Activated CD4-positive, alpha-beta memory T cell treated with anti-CD3 and anti-CD28 coated beads for 36 hours (primary cell): Measurements from ENCODE around the gene SLC12A4. TPM values are rescaled to one million over a fixed set of nuclear protein-coding genes. Genes with fewer than 3 reads are reported as not detected.
"Not testable (repeated sequence)": the region's sequence is repeated elsewhere in the genome, so short reads cannot be mapped to it uniquely, and the experiment has no call there.

Experiments
- CTCF ChIA-PET: fragments of 350-600 bp; sonication (Branson Sonifier 250); formaldehyde crosslinking; loops from one replicate; lab custom pipeline; 2021; ENCODE audit warnings: antibody characterized with exemption, inconsistent platforms; lab: Charles Lee
- POLR2A ChIA-PET: fragments of 350-600 bp; sonication (Branson Sonifier 250); formaldehyde crosslinking; loops from one replicate; lab custom pipeline; 2021; ENCODE audit warnings: antibody characterized with exemption; lab: Charles Lee
- DNase-seq: peaks from one replicate; pipeline ENCODE4 v3.0.0-alpha.2; 2020
- H3K27ac Mint-ChIP-seq: one replicate; pipeline ENCODE4 v1.8.0; 2021; ENCODE audit warnings: mixed read lengths
- H3K27me3 Mint-ChIP-seq: one replicate; pipeline ENCODE4 v1.8.0; 2021; ENCODE audit warnings: mixed read lengths
- H3K36me3 Mint-ChIP-seq: one replicate; pipeline ENCODE4 v1.8.0; 2021; ENCODE audit warnings: mixed read lengths
- H3K4me1 Mint-ChIP-seq: one replicate; pipeline ENCODE4 v1.8.0; 2021; ENCODE audit warnings: low read depth, mixed read lengths
- H3K4me3 Mint-ChIP-seq: one replicate; pipeline ENCODE4 v1.8.0; 2021; ENCODE audit warnings: mild to moderate bottlenecking, mixed read lengths
- H3K9me3 Mint-ChIP-seq: one replicate; pipeline ENCODE4 v1.8.0; 2021; ENCODE audit warnings: mixed read lengths
- intact Hi-C: fragments of 100-400 bp; cut with micrococcal nuclease; formaldehyde crosslinking; loops from one replicate; pipeline ENCODE4 v1.15.1; 2023
- total RNA-seq, 2 experiments: library from RNA; stranded (reverse); gene quantifications; one replicate each; pipeline ENCODE4 v1.2.3, GENCODE V29; 2021

The SLC12A4 gene
- total RNA-seq, 2 experiments from 2014 or later = 27.1 to 29.9 TPM

DNA sequence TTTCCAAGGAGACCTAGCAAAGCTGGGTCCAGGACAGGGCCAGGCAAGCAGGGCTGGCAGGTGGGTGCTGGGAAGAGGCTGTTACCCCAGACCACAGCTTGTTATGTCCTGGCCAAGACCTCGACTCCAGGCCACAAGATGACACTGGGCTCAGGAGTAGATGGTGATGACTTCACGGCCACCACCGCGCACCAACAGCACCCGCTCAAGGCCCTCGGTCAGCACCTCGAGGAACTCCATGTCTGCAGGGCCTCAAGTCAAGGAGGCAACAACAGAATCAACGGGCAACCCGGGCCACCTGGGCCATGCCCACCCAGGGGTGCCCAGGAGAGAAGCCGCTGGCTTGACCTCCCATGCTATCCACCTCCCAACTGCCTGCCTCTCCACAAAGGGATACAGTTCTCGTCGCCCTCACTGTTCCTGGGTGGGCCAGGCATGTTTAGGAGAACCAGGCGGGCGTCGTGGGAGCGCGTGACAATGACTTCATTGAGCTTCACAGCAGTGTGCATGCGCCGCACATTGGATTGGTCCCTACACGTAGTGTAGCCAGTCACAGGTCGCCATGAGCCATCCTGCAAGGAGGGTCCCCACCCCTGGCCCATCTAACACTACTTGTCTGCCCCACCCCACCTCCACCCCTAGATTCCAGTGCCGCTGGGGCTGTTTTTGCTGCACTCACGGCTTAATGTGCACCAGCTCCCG is 23.6 kb downstream of the SLC12A4 start:
- H3K36me3 Mint-ChIP-seq = peaks cover 1% of the 10 kb centered on the region
- no peak for DNase-seq
- H3K9me3 Mint-ChIP-seq = no peaks in the 10 kb centered on the region
- peaks cover 15% of the 10 kb centered on the region for H3K4me1 Mint-ChIP-seq
- H3K27ac Mint-ChIP-seq = no peak overlapping the region
- intact Hi-C loops = no loop called here
- no peak overlapping the region for H3K4me3 Mint-ChIP-seq
- ChIA-PET POLR2A (no interaction called here), CTCF (interaction anchor here (1.0 kb wide), 1 partner anchor 62 kb away, joined by 3 read pairs; no protein-coding TSS in a partner anchor)
- no peaks in the 10 kb centered on the region for H3K27me3 Mint-ChIP-seq

DNA sequence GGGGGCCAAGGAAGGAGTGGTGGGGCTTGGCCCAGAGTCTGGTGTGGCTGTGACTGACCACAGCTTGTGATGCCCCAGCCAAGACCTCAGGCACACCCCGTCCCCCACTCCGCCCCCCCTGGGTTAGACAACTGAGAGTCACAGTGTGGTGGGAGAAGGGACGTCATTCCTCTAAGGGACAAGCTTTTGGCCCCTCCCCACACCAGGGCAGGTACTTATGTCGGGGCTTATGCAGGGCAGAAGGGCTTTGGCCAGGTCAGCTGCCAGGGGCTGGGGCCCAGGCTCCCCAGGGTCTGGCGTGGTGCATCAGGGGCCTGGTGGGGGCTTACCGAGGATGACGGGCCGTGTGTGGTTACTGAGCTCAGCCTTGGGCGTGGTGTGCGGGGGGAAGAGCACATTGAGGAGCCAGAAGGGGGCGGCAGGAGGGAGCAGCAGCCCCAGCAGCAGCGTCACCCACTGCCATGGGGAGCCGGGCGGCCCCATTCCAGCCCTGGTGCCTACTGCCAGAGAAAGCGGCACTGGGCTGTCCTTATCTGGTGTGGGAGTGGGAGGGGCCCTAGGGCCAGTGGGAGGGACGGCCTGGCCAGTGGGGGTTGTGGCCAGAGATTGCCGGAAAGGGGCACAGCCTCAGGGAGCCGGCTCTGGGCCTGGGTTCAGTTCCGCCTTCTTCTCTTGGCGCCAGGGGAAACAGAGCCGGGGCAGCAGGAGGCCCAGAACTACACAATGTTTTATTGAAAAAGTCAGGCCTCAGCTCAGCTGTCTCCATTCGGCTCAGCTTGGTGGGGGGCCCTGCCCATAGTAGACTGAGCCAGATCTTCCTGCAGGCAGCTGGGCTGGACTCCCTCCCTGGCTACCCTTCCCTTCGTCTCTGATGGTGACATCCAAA is 24.6 kb downstream of the SLC12A4 start, which contains the start of gene LCAT:
Gene LCAT, minus strand, starts transcription at position 502 of the 886 bp plus-strand sequence. Its CDS starts 19 bp downstream, at position 483.
- no peak within 1 kb of the TSS for H3K27ac Mint-ChIP-seq
- POLR2A ChIA-PET = no interaction called here
- intact Hi-C loops = no loop called here

DNA sequence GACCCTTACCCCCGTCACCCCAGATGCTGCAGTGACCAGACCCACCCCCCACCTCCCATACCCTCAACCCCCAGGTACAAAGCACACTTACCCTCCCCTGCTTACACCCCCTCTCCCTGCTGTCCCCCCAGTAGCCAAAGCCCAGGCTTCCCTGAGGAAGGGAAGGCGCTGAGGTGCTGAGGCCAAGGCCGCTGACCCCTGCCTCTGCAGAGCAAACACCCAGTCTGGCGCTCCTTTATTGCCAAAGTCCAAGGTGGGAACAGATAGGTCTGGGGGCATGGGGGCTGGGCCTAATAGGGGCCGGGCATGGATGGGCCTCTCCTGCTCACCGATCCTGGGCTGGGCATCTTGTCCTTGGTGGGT is 25.2 kb downstream of the SLC12A4 start:
- no peak for DNase-seq
- ChIA-PET POLR2A (no interaction called here), CTCF (interaction anchor here (0.8 to 4.5 kb wide), 5 partner anchors 15 to 127 kb away, joined by 3 to 22 read pairs (median 6); no protein-coding TSS in a partner anchor)
- Mint-ChIP-seq H3K4me1 (peaks cover 23% of the 10 kb centered on the region), H3K27ac (no peak overlapping the region), H3K9me3 (no peaks in the 10 kb centered on the region), H3K4me3 (no peak overlapping the region), H3K27me3 (no peaks in the 10 kb centered on the region), H3K36me3 (no peaks in the 10 kb centered on the region)
- intact Hi-C loops = no loop called here

More for the DNA sequence above, 24.6 kb downstream of the SLC12A4 start, which contains the start of gene LCAT:
- no peaks in the 10 kb centered on the region for H3K9me3 Mint-ChIP-seq
- no peak for DNase-seq
- H3K27me3 Mint-ChIP-seq = no peaks in the 10 kb centered on the region
- CTCF ChIA-PET = interaction anchor here (1.0 to 3.9 kb wide), 3 partner anchors 17 to 96 kb away, joined by 3 to 14 read pairs (median 6); no protein-coding TSS in a partner anchor
- H3K4me1 Mint-ChIP-seq = peaks cover 23% of the 10 kb centered on the region
- H3K4me3 Mint-ChIP-seq = no peak within 1 kb of the TSS
- H3K36me3 Mint-ChIP-seq = peaks cover 1% of the 10 kb centered on the region

DNA sequence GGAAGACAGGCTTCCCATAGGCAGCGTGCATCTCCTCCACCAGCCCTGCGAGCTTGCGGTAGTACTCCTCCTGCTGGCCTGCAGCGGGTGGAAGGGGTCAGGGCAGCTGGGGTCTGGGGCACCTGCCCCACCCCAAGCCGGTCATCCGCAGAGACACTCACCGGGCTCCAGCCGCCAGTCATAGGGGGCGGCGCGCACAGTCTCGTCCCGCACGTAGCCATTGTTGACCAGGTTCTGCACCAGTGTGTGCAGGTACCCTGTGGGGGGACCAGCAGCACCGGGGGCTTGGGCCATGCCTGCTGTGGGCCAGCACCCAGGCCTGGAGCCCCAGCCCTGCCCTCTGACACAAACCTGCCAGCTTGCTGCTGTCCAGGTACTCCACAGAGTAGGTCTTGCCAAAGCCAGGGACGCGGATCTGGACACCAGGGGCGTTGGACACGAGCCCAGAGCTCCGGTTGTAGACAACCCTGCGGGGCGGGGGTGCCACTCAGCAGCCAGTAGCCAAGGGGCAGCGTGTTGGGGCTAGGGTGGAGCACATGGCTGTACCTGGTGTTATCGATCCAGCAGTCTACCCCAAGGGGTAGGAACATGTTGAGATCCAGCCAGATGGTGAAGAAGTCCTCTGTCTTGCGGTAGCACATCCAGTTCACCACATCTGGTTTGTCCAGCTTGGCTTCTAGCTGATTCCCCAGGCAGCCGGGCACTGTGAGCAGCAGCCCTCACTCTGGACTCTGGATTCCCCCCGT is 25.8 kb downstream of the SLC12A4 start:
- Mint-ChIP-seq H3K27me3 (no peaks in the 10 kb centered on the region), H3K27ac (no peak overlapping the region), H3K9me3 (no peaks in the 10 kb centered on the region), H3K4me3 (no peak overlapping the region), H3K36me3 (no peaks in the 10 kb centered on the region), H3K4me1 (peaks cover 23% of the 10 kb centered on the region)
- ChIA-PET POLR2A (interaction anchor here (1.0 kb wide), 1 partner anchor 10 kb away, joined by 4 read pairs; no protein-coding TSS in a partner anchor), CTCF (interaction anchor here (0.8 to 4.5 kb wide), 12 partner anchors 8 to 127 kb away, joined by 3 to 22 read pairs (median 6); partner anchors contain the start of gene NRN1L)
- intact Hi-C loops = no loop called here
- DNase-seq = no peak

DNA sequence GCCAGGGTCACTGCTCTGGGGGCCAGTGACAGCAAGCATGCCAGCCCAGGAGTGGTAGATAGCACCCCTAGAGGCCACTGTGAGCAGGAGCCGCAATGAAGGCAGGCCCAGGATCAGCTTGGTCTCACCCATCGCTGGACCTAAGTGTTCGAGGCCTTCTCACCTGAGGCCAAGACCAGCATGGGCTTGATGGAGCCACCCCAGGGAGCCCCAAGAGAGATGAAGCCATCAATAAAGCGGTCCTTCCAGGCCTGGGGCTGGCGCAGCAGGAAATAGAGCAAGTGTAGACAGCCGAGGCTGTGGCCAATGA is 26.3 kb downstream of the SLC12A4 start:
- DNase-seq = peak; percentile 50
- Mint-ChIP-seq H3K27ac (no peak overlapping the region), H3K36me3 (peaks cover 1% of the 10 kb centered on the region), H3K4me3 (no peak overlapping the region), H3K4me1 (peaks cover 27% of the 10 kb centered on the region), H3K9me3 (no peaks in the 10 kb centered on the region), H3K27me3 (no peaks in the 10 kb centered on the region)
- ChIA-PET CTCF (interaction anchor here (0.7 to 4.5 kb wide), 14 partner anchors 9 to 255 kb away, joined by 3 to 22 read pairs (median 4); partner anchors contain the start of gene NRN1L), POLR2A (interaction anchor here (1.0 kb wide), 1 partner anchor 11 kb away, joined by 4 read pairs; no protein-coding TSS in a partner anchor)
- intact Hi-C loops = no loop called here

DNA sequence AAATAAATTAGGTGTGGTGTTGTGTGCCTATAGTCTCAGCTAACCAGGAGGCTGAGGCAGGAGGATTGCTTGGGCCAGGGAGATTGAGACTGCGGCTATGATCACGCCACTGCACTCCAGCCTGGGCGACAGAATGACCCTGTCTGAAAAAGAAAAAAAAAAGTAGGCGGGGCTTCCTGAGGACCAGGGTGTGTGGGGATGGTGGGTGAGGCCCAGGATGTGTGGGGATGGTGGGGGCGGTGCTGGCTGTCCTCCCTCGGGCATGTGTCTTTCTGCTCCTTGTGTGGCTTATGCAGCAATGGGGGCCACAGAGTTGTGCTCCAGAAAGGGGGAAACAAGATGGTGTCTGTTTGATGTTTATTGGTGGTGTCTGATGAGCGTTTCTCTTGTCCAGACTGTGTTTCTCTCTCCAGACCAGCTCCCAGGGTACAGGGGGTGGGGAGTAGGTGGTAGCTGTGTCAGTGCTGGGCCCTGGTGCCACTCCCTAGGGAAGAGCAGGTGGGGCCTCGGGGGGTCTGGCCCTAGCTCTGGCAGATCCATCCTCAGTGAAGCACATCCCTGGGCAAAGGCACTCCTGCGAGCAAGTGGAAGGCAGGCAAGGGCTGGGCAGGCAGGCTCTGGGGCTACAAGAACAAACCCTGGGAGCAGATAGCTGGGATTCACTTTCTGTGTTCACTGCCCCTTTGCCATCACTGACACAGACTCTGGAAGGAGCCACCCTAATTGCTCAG is 26.8 kb downstream of the SLC12A4 start:
- no peak for DNase-seq
- H3K9me3 Mint-ChIP-seq = no peaks in the 10 kb centered on the region
- intact Hi-C loops = no loop called here
- H3K4me3 Mint-ChIP-seq = no peak overlapping the region
- CTCF ChIA-PET = interaction anchor here (0.6 to 4.5 kb wide), 22 partner anchors 9 to 395 kb away, joined by 3 to 22 read pairs (median 4); partner anchors contain the start of genes DDX28, DUS2 and NRN1L
- H3K4me1 Mint-ChIP-seq = peaks cover 31% of the 10 kb centered on the region
- POLR2A ChIA-PET = interaction anchor here (1.0 kb wide), 1 partner anchor 11 kb away, joined by 4 read pairs; no protein-coding TSS in a partner anchor
- peaks cover 6% of the 10 kb centered on the region for H3K36me3 Mint-ChIP-seq
- H3K27me3 Mint-ChIP-seq = no peaks in the 10 kb centered on the region
- peak overlapping the region; percentile 69 for H3K27ac Mint-ChIP-seq

DNA sequence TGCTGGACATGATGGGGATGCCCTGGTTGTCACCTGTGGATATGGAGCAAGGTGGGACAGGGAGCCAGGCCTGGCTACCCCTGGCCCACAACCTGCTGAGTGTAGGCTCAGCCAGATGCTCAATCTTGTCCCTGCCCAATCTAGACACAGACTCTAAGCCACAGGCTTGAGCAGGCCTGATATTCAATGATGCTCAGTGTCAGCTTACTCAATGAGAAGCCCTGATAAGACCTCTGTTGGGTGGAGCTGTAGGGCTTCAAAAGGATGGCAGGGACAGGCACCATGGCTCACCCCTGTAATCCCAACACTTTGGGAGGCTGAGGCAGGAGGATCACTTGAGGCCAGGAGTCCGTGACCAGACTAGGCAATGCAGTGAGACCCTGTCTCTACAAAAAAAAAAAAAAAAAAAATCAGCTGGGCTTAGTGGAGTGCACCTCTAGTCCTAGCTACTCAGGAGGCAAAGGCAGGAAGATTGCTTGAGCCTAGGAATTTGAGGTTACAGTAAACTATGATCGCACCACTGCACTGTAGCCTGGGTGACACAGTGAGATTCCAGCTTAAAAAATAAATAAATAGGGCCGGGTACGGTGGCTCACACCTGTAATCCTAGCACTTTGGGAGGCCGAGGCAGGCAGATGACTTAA is 27.9 kb downstream of the SLC12A4 start:
- Mint-ChIP-seq H3K9me3 (no peaks in the 10 kb centered on the region), H3K27me3 (no peaks in the 10 kb centered on the region), H3K27ac (peak overlapping the region; percentile 62), H3K4me1 (peaks cover 31% of the 10 kb centered on the region), H3K4me3 (no peak overlapping the region), H3K36me3 (peaks cover 15% of the 10 kb centered on the region)
- intact Hi-C loops = no loop called here
- ChIA-PET CTCF (interaction anchor here (0.5 to 4.5 kb wide), 15 partner anchors 10 to 394 kb away, joined by 3 to 22 read pairs (median 4); partner anchors contain the start of genes DDX28, DUS2, NFATC3 and NRN1L), POLR2A (no interaction called here)
- no peak for DNase-seq

DNA sequence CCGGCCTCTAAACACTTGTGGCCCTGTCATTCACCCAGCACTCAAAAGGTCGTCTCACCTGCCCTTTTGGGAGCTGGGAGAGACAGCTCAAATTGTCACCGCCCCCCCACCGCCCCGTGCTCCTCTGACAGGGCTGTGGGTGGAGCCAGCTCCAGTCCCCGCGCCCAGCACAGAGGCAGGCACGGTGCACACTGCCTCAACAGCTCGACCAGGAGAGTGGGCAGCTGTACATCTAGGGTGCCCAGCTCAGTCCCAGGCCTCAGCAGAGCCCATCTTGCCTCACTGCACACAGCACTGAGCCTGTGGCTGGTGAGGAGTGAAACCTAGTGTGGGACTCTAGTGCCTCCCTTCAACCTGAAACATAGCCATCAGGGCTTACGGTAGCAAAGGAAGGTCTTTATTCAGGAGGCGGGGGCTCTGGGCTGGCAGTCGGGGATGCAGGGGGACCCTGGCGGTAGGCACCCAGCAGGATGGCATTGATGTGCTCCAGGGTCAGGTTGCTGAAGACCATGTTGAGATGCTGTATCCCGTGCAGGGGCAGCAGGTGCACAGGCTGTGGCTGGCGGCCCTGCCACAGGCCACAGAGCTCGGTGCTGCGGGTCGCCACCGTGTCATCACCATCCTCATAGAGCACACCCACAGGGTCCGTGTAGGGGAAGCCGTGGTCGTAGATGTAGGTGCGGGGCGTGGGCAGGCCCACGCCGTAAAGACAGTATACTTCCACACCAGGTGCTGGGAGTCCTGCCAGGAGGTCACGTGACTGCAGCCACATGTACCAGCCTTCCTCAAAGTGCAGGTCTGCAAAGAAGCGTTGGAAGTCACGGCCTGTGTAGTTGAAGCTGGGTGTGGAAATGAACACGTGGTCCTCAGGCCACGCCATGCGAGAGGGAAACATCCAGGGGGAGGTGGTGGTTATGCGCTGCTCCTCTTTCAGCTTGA is 28.7 kb downstream of the SLC12A4 start:
- H3K36me3 Mint-ChIP-seq = peaks cover 23% of the 10 kb centered on the region
- H3K4me1 Mint-ChIP-seq = peaks cover 39% of the 10 kb centered on the region
- no peaks in the 10 kb centered on the region for H3K27me3 Mint-ChIP-seq
- intact Hi-C loops = loop anchor here (5.0 kb wide), 3 partner anchors 43 to 132 kb away; partner anchors contain the start of genes DPEP2, DPEP3, RANBP10 and TSNAXIP1
- POLR2A ChIA-PET = no interaction called here
- H3K27ac Mint-ChIP-seq = peak overlapping the region; percentile 62
- CTCF ChIA-PET = interaction anchor here (0.5 to 4.5 kb wide), 8 partner anchors 10 to 145 kb away, joined by 3 to 22 read pairs (median 6); partner anchors contain the start of genes DDX28, DUS2, NFATC3 and NRN1L
- no peaks in the 10 kb centered on the region for H3K9me3 Mint-ChIP-seq
- H3K4me3 Mint-ChIP-seq = no peak overlapping the region
- peak; percentile 66 for DNase-seq

DNA sequence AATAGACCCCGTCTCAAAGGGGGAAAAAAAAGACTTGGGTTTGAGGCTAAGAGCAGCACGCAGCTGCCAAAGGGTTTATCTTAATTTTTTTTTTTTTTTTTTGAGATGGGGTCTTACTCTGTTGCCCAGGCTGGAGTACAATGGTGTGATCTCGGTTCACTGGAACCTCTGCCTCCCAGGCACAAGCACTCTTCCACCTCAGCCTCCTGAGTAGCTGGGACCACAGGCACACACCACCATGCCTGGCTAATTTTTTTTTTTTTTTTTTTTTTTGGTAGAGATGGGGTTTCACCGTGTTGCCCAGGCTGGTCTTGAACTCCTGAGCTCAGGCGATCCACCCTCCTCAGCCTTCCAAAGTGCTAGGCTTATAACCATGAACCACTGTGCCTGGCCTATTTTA is 30.7 kb downstream of the SLC12A4 start:
- POLR2A ChIA-PET = interaction anchor here (1.7 kb wide), 1 partner anchor 9 kb away, joined by 3 read pairs; no protein-coding TSS in a partner anchor
- CTCF ChIA-PET = interaction anchor here (1.0 to 3.2 kb wide), 4 partner anchors 9 to 121 kb away, joined by 3 to 14 read pairs (median 4); partner anchors contain the start of gene NRN1L
- H3K4me1 Mint-ChIP-seq = peaks cover 49% of the 10 kb centered on the region
- not testable (repeated sequence) for H3K27me3 Mint-ChIP-seq, DNase-seq, H3K9me3 Mint-ChIP-seq
- peak overlapping the region; percentile 99 for H3K27ac Mint-ChIP-seq
- intact Hi-C loops = loop anchor here (2.0 to 5.0 kb wide), 6 partner anchors 45 to 147 kb away; partner anchors contain the start of genes DDX28, DPEP2, DPEP3 and DUS2
- peaks cover 35% of the 10 kb centered on the region for H3K36me3 Mint-ChIP-seq
- peak overlapping the region; percentile 100 for H3K4me3 Mint-ChIP-seq
